IPS-NIHi11 (cell line): Measurements from ENCODE around the gene BTBD10.
A peak's percentile ranks its signal among the peaks of the same experiment; 100 is the strongest.

Experiments used
- DNase-seq: peaks from one replicate; pipeline ENCODE4 v3.0.0; 2012; ENCODE audit warnings: mixed read lengths, low spot score

Gene BTBD10

DNA sequence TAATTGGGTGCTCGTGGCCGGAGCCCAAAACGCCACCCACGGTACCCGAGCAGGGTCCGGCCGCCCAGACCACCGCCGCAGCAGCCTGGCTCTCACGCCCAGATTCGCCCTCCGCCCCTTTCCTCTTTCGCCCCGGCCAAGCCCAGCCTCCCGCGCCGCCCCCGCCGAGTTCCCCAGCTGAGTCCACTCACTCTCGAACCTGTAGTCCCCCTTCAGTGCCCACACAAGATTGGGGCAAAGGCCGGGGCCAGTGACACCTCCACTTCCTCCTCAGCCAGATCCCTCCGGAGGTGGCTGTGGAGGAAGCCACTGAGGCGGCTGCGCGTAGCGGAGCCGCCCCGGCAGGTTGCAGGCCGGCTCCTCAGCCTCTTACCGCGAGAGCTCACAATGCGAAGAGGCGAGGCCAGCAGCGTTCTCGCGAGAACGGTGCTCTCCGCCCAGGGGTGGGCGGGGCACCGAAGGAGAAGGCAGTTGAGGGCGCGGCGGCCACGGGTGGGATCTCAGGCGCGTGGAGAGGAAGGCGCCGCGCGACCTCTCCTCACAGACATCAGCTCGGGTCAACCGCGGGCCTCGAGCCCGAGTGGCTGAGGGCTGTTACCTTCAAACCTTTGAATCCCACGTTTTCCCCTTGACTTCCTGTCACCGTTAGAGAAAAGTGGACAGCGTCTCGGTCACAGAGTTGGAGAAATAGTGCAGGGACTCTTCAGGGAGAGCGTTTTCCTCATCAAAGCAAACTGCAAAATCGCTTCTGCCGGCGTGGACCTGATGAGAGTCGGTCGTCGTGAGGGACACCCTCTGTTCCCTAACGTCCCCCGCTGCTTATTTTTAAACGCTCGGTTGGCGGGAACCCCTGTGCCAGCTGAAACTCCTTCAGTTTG is at the start of gene BTBD10:
Gene BTBD10 (minus strand): TSS at position 322 of the 878 bp plus-strand sequence. CDS start 18,098 bp downstream, outside the sequence.
- DNase-seq, result peak; percentile 93

DNA sequence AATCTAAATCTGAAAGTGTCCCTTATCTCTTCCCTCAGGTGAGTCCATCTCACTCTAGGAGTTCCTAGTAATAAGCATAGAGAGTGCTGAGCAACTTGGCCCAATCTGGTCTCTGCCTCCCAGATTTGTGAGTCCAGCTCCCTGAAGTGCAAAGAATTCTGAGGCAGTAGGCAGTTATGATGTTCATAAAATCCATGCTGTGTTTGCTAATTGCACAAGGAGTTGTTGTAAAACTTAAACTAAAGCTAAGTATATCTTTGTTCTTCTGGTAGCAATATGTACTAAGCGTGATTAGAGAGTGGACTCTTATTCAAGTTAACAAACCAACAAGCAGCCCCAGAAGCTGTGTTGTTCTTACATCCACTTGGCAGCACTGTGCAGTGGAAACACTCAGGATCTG is 40.4 kb upstream of the BTBD10 start:
- DNase-seq, result no peak

DNA sequence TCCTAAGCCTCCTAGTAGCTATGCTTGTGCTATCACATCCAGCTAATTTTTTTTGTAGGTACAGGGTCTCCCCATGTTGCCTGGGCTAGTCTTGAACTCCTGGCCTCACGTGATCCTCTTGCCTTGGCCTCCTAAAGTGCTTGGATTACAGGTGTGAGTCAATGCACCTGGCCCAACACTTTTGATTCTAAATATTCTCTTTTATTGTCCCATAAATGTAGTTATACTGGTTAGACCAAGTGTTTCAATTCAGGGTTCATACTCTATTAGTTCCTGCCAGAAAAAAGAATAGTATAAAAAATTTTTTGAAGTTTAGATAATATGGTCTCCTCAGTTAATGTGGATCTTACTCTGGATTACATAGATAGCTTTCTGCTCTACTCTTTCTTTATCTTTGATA is 39.5 kb upstream of the BTBD10 start:
- DNase-seq, result no peak

DNA sequence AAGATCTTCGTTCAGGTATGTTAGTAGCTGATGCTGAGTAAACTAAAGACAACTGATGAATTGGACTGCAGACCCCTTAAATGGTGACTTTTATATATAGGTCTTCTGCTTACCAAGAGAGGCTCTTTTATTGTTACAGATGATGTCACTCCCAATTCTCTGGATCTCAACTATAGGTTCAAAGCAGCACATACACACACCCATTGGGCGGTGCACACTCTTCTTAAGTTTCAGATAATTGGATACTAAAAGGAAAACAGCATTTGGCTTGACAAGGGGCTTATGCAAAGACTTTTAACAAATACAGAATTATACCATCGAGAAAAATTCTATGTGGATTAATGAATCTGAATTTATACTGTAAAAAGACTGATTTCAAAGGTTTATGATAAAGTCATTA is 32.9 kb upstream of the BTBD10 start, which contains the start of gene PTH:
Gene PTH (minus strand): TSS at position 69 of the 400 bp plus-strand sequence. CDS start 3,142 bp downstream, outside the sequence.
- no peak for DNase-seq

DNA sequence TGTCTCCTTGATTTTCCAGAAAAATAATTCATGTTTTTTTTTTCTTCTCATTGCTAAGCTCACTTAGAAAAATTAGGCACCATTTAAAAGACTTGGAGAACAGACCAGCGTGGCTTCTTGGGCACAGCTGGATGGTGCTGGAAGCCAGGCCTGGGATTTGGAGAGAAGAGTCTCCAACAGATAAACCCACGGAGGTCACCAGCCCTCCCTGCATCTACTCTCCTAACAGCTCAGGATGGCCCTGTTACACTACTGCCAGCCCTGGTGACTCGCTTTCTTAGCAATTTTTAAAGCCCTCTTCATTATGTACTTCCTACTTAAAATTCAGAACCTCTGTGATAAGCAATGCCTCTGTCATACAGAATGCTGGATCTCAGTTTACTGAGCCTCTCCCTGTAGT is 31.0 kb upstream of the BTBD10 start:
- DNase-seq, result no peak

DNA sequence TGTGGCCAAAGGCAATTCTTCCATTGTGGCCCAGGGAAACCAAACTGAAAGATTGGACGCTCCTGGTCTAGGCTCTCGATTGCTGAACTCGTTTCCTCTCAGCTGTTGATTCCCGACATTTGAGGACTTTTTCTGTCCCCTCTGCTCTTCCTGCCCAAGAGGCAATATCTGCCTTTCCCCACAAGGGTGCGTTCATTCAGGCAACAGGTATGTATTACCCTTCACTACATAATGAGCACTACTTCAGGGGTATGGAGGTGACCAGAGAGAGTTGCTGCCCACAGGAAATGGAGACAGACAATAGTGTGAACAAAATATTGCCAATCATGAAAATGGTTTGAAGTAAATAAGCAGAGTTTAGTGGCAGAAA is 24.6 kb upstream of the BTBD10 start:
- peak; percentile 50 for DNase-seq

DNA sequence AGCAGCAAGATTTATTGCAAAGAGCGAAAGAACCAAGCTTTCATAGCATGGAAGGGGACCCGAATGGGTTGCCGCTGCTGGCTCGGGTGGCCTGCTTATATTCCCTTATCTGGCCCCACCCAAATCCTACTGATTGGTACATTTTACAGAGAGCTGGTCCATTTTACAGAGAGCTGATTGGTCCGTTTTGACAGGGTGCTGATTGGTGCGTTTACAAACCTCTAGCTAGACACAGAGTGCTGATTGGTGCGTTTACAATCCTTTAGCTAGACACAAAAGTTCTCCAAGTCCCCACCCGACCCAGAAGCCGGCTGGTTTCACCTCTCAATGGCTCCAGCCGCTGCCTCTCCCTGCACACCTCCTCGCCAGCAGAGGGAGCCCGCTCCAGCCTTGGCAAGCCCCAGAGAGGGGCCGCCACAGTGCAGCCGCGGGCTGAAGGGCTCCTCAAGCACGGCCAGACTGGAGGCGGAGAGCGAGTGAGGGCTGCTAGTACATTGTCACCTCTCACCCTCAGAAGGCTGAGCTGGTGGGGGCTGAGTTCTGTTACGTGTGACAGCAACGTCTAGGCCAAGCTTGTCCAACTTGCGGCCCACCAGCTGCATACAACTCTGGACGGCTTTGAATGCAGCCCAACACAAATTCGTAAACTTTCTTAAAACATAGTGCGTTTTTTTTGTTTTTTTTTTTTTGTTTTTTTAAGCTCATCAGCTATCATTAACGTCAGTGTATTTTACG is 24.1 kb upstream of the BTBD10 start:
- DNase-seq, result peak; percentile 19

DNA sequence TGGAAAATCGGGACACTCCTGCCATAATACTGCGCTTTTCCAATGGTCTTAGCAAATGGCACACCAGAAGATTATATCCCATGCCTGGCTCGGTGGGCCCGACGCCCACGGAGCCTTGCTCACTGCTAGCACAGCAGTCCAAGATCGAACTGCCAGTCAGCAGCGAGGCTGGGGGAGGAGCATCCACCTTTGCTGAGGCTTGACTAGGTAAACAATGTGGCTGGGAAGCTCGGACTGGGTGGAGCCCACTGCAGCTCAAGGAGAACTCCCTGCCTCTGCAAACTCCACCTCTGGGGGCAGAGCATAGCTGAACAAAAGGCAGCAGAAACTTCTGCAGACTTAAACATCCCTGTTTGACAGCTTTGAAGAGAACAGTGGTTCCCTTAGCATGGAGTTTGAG is 17.2 kb upstream of the BTBD10 start:
- no peak for DNase-seq

DNA sequence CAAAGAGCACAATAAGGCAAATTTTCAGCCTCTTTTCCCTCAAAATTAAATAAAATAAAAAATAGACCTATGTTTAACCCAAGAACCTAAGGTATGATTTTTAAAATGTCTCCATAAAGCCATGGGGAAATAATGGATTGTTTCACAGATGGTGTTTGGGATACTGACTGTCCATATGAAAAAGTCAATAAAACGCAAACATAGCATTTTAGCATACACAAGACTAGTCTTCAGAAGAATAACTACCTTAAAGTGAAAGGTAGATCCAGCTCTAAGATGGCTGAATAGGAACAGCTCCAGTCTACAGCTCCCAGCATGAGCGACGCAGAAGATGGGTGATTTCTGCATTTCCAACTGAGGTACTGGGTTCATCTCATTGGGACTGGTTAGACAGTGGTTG is 16.7 kb upstream of the BTBD10 start:
- no peak for DNase-seq

DNA sequence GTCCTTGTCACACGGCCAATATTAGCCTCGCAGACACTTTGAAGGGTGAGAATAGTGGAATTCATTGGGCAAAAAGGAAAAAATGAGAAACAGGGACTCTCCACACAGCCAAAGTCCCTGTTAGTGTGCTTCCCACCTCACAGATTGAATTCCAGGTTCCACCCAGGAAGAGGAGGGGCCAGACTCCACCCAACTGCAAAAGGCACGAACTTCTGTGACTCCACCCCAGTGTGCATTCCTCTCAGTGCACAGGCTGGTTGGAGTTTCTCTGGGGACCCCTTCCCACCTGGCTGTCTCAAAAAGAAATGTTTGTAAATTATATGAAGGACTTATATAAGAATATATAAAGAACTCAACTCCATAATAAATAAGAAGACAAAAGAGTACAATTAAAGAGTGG is 12.1 kb upstream of the BTBD10 start:
- no peak for DNase-seq

DNA sequence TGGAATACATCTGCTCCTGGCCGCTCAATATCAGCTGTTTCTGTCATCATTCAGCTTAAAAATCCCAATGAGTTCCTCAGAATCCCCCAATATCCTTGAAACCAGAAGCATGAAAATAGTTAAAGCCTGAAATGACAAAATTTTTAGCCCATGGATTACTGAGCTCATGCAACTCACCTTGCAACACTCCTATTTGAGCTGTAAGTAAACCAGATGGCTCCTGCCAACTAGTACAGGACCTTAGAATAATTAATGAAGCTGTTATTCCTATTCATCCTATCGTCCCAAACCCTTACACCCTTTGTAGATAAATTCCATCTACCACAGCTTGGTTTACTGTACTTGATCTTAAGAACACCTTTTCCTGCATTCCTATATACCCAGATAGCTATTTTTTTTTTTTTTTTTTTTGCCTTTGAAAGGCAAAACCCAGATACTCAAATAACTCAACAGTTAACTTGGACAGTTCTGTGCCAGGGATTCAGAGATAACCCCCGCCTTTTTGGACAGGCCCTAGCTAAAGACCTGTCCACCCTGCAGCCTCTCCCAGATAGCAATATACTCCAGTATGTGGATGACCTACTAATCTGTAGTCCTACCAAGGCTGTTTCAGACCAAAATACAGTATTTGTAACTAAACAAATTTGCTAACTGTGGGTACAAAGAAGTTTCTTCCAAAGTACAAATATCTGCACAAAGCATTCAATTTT is 10.1 kb upstream of the BTBD10 start:
- no peak for DNase-seq

DNA sequence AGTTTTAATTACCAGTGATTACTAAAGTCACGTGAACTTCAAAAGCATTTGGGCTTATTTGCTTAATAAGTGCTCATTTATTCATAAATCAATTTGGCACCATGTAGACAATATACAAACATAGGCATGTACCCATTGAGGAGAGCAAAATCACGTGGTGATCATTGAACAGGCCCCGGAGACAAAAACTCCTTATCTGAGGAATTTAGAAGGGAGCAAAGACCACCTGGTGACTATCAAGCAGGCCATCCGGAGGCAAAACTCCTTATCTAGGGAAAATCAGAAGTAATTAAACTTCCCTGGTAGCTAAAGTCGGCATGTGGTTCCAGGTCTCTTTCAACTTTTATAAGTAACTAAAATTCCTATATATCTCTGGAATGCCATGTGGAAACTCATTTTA is 5.7 kb upstream of the BTBD10 start:
- no peak for DNase-seq

DNA sequence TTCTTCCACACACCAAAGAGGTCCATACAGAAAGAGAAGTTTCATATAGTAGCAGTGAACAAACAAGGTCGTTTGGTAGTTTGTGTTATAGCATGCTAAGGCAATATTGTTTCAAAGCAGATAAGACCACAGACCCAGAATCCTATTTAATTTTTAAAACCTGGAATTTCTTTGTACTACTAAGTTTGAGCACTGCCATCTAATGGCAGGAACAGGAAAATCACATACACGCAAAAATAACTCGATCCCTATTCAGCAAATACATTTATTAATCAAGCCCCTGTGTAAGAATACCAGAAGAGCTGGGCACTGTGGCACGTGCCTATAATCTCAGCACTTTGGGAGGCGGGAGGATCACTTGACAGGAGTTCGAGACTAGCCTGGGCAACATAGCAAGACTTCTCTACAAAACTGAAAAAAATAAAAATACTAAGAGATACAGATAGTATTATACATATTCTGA is 2.9 kb upstream of the BTBD10 start:
- DNase-seq, result peak; percentile 21

DNA sequence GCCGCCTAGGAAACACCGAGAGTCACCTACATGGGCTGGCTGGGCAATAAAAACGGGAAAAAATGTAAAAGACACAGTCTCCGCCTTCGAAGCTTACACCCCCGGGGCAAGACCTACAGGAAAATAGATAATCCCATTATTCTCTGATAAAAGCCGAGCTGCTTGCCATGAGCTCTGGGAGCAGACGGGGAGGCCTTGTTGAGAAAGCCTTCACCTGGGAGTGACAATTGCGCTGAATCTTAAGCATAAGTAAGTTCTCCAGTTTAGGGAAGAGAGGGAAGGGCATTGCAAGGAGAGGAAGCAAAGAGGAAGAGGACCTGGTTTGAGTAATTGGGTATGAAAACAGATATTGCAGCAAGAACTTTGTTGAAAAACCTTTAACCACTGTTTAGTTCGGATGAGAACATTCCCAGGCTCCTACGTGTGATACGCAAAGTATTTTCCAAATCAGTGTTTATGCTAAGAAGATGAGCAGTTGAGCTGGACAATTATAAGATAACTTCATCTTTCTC is 813 bp upstream of the BTBD10 start:
- no peak for DNase-seq

DNA sequence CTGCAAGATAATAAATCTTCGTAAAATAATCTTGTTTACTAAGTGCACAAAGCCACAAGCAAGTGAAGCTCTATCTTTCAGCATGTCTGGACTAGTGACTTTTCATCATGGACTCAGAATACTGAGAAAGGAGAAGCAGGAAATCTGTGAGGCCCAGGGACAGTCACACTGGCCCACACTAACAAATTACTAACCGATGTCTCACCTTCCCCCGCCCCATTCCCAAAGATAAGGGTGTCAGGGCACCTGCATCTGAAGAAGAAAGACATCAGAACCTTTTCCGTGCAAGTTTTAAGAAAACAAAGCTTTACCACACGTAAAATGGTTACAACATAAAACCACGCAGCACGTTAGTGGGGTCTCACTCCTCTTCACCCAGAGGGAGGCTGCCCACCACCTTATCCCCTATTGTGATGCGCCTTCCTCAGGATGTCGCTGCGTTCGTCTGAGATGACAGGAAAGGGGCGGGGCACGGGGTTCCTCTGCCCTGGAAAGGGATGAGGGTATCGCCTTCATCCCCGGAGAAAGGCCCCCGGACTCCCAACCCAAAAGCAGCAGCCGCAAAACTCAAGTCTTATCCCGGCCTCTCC is 616 bp downstream of the BTBD10 start:
- DNase-seq, result peak; percentile 61

DNA sequence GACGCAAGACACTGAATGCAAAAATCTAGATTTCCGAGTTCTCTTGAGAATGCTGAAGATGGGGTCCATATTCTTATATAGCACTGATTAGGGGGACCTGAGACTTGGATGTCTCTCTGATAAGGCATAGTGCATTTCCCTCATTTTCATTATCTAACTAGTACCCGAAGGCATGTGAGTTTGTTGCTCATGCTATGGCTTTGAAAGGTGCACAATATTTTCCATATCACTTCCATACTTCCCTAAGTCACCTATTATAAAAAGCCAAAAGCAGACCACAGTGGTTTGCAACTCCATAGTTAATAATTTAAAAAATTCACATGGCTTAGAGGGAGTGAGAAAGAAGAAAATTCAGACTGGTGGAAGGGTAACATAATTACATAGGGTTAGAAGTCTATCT is 1.7 kb downstream of the BTBD10 start:
- DNase-seq, result no peak

DNA sequence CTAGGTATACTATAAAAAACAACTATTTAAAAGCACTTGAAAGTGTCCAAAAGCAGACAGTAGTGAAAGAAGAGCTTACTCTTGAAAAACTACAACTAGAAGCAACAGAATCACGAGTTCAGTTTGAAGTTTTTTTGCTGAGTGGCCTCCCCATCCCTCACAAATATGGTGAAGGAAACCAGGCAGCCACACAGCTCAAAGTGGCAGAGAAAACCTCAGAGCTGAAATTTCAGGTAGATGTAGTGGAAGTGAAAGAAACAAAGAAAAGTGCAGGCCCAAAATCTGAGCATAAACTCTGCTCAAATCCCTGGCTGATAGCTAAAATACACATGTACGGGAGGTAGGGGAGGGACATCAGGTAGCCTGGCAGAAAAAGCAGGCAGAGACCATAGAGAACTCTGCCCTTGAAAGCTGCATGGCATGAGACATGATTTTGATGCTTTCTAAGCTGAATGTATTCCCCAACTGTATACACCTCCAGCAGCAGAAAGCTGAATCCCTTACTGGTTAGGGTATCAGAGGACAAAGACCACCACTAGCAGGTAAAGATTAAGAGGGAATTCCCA is 12.1 kb downstream of the BTBD10 start:
- DNase-seq, result no peak

DNA sequence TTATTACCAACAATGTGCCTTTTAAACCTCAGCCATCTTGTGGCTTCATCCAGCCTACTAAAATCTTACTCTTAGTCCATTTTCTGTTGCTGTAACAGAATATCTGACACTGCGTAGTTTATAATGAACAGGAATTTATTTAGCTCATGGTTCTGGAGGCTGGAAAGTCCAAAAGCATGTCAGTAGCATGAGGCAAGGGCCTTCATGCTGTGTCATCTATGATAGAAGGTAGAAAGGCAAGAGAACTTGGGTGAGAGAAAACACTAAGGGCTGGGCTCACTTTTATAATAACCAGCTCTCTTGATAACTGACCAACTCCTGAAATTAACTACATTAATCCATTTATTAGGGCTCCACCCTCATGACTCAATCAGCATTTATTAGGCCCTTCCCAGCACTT is 13.5 kb downstream of the BTBD10 start:
- no peak for DNase-seq

DNA sequence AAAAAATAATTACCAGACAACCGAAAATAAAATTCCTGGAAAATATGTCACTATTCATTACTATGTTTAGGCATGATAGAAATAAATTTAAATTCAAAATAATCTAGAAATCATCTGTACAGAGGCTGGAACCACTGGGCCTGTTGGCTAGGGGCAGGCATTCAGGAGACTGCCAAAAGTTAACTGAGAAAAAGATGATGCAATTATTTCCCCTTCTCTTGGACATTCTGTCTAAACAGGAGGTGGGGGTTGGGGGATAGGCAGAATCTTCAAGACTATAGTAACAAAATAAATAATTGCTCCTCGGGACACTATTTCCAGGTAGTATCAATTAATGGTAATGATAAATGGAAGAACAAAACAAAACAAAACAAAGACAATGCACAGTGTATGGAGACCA is 14.1 kb downstream of the BTBD10 start:
- DNase-seq, result no peak

DNA sequence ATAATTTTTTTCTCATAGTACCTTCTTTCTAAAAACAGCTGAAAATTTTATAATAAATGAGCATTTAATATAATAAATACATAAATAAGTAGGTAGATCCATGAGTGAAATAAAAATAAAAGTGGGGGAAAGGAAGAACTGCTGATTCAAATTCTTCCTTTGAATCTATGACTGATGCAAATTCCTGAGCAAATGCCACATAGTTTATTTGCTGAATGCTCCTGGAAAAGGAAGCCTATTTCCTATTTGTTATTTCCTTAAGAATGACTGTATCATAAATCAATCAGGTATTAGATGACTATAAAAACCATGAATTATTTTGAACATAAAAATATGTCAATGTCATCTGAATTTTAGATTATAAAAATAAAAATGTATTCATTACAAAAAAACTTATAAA is 16.6 kb downstream of the BTBD10 start:
- no peak for DNase-seq

DNA sequence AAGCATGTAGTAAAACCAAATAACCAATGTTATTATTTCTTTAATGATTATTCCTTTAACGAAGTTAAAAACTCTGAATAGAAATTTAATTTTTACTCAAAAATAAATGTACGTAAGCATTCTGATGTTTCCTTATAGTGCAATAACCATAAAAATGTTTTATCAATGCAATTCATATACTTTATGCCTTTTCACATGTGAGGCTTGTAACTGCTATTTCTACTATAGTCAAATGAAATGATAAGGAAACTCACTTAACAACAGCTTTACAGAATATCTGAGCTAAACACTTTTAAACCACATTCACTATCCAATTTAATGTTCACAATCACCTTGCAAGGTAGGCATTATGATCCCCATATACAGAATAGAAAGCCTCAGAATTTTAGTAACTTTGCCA is 17.4 kb downstream of the BTBD10 start:
- DNase-seq, result no peak
